Lung microvascular endothelial cell (primary cell): ENCODE results near the gene CD27. TPM values are rescaled to one million over a fixed set of nuclear protein-coding genes. Genes with fewer than 3 reads are reported as not detected.
"Not testable (repeated sequence)": the region's sequence is repeated elsewhere in the genome, so short reads cannot be mapped to it uniquely, and the experiment has no call there.

Source experiments
- DNase-seq, 2 donors: peaks; one replicate each; pipeline versions ENCODE4 v3.0.0 to v3.0.0-alpha.2; 2010; ENCODE audit warnings: low read depth in 2 of 2
- total RNA-seq: library from RNA; depleted of rRNA; stranded (reverse); fragments of >200 nt; gene quantifications from 2 replicates; pipeline ENCODE4 v1.2.1, GENCODE V29; 2014

Gene CD27
- total RNA-seq = not detected in 2 replicates

GRCh38 chr12:6444704-6445688 lies at the start of gene CD27:
TSS of gene CD27 (plus strand) at chr12:6444955. CDS start at chr12:6445096, 141 bp downstream.
- no peak for DNase-seq

- DNase-seq = no peak
Observed at GRCh38 chr12:6396031-6396430, 48.7 kb upstream of the CD27 start.

DNA sequence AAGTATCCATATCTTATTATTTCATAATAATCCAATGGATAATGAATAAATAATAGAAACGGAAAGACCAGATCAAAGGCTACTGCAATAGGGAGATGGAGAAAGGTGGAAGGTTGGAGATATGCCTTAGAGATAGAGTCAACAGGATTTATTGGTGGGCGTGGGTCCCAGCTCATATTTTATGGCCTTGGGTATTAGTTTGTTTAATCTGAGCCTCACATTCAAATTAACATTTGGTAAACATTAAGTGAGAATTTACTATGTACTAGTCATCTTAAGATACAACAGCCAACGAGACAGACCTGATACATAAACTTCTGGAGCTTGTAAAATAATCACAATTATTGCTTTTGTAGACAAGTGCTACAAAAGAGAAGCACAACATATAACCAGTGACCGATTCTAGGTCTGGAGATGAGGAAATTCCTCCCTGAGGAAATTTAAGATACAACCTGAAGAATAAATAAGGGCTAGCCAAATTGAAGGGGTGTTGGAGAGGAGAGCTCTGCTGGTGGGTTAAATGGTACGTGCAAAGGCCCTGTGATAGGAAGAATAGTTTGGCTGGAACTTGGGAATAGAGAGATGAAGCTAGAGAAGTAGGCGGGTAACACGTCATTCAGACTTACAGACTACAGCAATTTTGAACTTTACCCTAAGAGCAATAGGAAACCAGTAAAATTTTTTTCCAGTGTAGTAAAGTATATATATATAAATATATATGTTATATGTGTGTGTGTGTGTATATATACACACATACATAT lies 44.7 kb upstream of the CD27 start:
- DNase-seq = no peak

DNA sequence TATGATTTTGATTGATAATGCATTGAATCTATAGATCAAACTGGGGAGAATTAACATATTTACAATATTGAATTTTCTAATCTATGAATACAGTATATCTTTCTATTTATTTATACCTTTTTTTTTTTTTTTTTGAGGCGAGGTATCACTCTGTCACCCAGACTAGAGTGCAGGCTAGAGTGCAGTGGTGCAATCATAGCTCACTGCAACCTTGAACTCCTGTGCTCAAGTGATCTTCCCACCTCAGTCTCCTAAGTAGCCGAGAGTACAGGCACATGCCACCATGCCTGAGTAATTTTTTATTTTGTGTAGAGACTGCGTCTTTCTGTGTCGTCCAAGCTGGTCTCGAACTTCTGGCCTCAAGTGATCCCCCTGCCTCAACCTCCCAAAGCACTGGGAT lies 40.4 kb upstream of the CD27 start:
- no peak for DNase-seq

DNA sequence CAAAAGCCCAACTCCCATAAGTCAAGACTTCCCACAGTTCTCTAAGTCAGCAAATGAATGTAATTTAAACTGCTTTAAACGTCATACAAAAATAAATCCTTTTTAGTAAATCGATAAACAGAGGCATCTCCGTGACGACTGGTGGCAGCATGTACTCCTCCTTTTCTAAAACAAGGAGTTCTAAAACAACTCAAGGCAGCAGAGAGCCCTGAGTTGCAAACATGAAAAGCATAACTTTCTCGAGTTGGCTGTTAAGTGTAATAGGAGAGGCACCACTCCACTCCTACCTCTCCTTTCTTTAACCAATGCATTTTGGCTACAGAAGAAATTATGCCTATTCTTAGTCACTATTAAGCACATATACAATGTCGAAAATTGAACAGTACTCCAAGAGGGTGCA lies 38.8 kb upstream of the CD27 start:
- no peak for DNase-seq

GRCh38 chr12:6407236-6407954 lies 37.4 kb upstream of the CD27 start:
- no peak for DNase-seq

GRCh38 chr12:6416596-6416995 lies 28.2 kb upstream of the CD27 start:
- no peak for DNase-seq

GRCh38 chr12:6418796-6419195 lies 26.0 kb upstream of the CD27 start:
- DNase-seq = no peak

DNA sequence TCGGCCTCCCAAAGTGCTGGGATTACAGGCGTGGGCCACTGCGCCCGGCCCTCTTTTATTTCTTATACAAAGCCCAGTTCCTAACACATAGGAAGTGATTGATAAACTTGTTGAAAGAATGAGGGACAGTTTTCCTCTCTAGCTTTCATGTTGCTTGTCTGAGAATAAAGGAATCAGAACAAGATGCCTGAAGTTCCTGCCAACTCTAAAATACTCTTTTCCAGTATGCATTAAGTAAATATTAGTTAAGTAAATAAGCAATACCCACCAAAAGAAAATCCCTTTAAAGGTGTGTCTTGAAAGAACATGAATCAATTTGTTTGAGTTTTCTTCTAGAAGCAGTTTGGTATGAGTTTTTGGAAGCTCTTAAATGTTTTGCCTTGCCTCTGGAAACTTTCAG lies 24.4 kb upstream of the CD27 start:
- no peak for DNase-seq

GRCh38 chr12:6423267-6424007 lies 21.3 kb upstream of the CD27 start:
- DNase-seq = peak; percentile 92 to 95

GRCh38 chr12:6424008-6424347 lies 20.8 kb upstream of the CD27 start:
- DNase-seq = no peak

DNA sequence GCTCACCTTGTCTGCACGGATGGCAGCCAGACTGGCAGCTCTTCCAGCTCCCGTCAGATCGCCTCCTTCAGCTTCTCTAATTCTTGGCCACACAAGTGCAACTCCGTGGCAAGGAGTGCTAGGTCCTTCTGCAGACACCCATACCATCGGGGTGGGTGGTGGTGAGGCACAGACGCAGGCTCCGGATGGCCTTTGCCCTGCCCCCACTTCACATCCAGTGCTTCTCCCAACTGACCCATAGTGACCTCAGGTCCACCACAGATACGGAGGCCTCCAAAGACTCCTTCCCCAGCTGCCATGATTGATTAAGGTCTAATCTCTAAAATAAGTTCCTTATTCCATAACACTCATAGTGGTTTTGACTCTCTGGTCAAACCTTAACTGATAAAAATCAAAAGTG lies 19.9 kb upstream of the CD27 start:
- no peak for DNase-seq

GRCh38 chr12:6425590-6426531 lies 18.9 kb upstream of the CD27 start:
- peak in 1 of 2 donors; percentile 7 for DNase-seq

DNA sequence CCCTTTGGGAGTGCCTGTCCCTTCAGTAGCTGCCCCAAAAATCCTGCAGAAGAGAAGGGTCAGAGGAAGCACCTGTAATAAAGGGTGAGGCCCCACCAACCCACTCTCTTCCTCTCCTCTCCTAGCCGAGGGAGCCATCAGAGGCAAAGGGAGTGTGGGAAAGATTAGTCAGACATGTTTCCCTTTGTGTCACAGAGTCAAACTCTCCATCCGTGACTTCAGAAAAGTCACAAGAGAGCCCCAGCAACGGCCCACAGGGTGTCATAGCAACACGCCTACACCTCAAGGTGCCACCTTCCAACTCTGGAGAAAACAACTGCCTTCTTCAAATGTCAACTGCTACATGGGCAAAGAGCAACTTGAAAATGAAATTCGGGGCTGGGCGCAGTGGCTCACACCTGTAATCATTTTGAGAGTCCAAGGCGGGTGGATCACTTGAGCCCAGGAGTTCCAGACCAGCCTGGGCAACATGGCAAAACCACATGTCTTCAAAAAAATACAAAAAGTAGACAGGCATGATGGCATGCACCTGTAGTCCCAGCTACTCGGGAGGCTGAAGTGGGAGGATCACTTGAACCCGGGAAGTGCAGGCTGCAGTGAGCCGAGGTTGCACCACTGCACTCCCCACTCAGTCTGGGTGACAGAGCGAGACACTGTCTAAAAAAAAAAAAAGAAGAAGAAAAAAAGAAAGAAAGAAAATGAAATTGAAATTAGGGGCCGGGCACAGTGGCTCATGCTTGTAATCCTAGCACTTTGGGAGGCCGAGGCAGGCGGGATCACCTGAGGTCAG lies 17.7 kb upstream of the CD27 start:
- peak; percentile 37 to 53 for DNase-seq

DNA sequence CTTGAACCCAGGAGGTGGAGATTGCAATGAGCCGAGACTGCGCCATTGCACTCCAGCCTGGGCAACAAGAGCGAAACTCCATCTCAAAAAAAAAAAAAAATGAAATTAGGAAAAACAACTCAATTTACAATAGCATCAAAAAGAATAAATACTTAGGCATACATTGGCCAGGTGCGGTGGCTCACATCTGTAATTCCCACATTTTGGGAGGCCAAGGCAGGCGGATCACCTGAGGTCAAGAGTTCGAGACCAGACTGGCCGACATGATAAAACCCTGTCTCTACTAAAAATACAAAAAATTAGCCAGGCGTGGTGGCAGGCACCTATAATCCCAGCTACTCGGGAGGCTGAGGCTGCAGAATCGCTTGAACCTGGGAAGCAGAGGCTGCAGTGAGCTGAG lies 17.0 kb upstream of the CD27 start:
- not testable (repeated sequence) for DNase-seq

DNA sequence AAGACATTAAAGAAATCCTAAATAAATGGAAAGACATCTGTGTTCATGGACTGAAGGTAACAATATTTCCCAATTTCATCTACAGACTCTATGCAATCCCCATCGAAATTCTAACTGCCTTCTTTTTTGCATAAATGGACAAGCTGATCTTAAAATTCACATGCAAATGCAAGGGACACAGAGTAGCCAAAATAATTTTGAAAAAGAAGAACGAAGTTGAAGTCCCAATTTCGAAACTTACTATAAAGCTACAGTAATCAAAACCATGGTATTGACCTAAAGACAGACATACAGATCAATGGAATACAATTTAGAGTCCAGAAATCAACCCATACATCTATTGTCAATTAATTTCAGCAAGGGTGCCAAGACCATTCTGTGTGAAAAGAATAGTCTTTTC lies 16.4 kb upstream of the CD27 start:
- DNase-seq = no peak

- peak; percentile 98 for DNase-seq
Observed at GRCh38 chr12:6430124-6430989, 14.4 kb upstream of the CD27 start.

DNA sequence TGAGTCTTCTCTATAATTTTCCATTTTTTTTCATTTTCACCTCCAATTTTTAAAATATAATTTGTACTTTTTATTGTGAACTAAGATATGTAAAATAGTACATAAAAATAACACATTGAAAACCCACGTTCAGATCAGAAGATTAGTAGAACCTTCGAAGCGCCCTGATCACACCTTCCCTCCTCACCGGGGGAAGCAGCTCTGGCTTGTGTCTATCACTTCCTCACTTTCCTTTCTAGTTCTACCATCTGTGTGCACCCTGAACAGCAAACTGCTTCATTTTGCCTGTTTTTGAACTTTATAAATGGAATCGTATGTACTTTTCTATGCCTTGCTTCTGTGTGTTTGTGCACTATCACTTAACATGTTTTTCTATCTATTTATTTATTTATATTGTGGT lies 11.8 kb upstream of the CD27 start:
- DNase-seq = no peak
